K562 (cell line): ENCODE results near the gene MTO1. TPM values are rescaled to one million over a fixed set of nuclear protein-coding genes. Genes with fewer than 3 reads are reported as not detected.

Source experiments
- ATF1 ChIP-seq, 2 experiments: fragments of 450-650 bp in 1 of 2; IDR thresholded peaks; 2 replicates each; pipeline ENCODE4 v1.6.1; 2016; ENCODE audit warnings: missing compliant biosample characterization in 1 of 2, missing genetic modification characterization in 1 of 2
- BMI1 ChIP-seq: fragments of 150-350 bp; IDR thresholded peaks from 2 replicates; pipeline ENCODE4 v1.6.1; 2014; ENCODE audit warnings: low read length
- EGR1 ChIP-seq: fragments of 450-650 bp; conservative IDR thresholded peaks from 2 replicates; pipeline ENCODE4 v1.6.1; 2017; ENCODE audit warnings: mild to moderate bottlenecking
- ESRRB ChIP-seq: fragments of 250-450 bp; sonication (Bioruptor Pico); IDR thresholded peaks from 2 replicates; pipeline ENCODE4 v1.5.0; 2020; ENCODE audit warnings: mild to moderate bottlenecking, moderate library complexity, borderline replicate concordance
- FIP1L1 ChIP-seq: fragments of 200-400 bp; formaldehyde crosslinking; IDR thresholded peaks from 2 replicates; pipeline ENCODE4 v1.6.1; 2018; ENCODE audit warnings: mild to moderate bottlenecking, low read depth, low read length; ENCODE audit not compliant: poor library complexity, severe bottlenecking
- GTF2A2 ChIP-seq: IDR thresholded peaks from 2 replicates; pipeline ENCODE4 v1.6.1; 2016; ENCODE audit warnings: mild to moderate bottlenecking, missing genetic modification characterization, missing compliant biosample characterization
- HMG20B ChIP-seq: fragments of 250-450 bp; sonication (Bioruptor Pico); IDR thresholded peaks from 2 replicates; pipeline ENCODE4 v1.5.0; 2021; ENCODE audit warnings: mild to moderate bottlenecking
- PCBP2 ChIP-seq: fragments of 200-400 bp; formaldehyde crosslinking; IDR thresholded peaks from 2 replicates; pipeline ENCODE4 v1.6.1; 2018; ENCODE audit warnings: low read length, low read depth, mild to moderate bottlenecking, moderate library complexity; ENCODE audit not compliant: poor library complexity, severe bottlenecking
- POLR2AphosphoS5 ChIP-seq: IDR thresholded peaks from 2 replicates; pipeline ENCODE4 v1.6.1; 2011; ENCODE audit warnings: mild to moderate bottlenecking, low read depth, low read length, moderate library complexity; ENCODE audit not compliant: control insufficient read depth, insufficient read depth
- PTBP1 ChIP-seq: fragments of 200-400 bp; formaldehyde crosslinking; IDR thresholded peaks from 2 replicates; pipeline ENCODE4 v1.6.1; 2017; ENCODE audit warnings: low read depth, low read length
- RAD51 ChIP-seq: fragments of 450-650 bp; IDR thresholded peaks from 2 replicates; pipeline ENCODE4 v1.7.1; 2016; ENCODE audit warnings: low read depth, mild to moderate bottlenecking, borderline replicate concordance
- RBM25 ChIP-seq: fragments of 200-400 bp; formaldehyde crosslinking; IDR thresholded peaks from 2 replicates; pipeline ENCODE4 v1.6.1; 2018; ENCODE audit warnings: low read length, low read depth, moderate library complexity; ENCODE audit not compliant: severe bottlenecking
- TEAD1 ChIP-seq, 2 experiments: fragments of 450-650 bp in 1 of 2; sonication (generic) in 1 of 2; formaldehyde crosslinking; IDR thresholded peaks; 2 replicates each; pipeline versions ENCODE4 v1.4.0 to v1.8.0; 2020 to 2022; ENCODE audit warnings: mild to moderate bottlenecking in 2 of 2, missing genetic modification reagents in 1 of 2
- ZEB2 ChIP-seq: fragments of 450-650 bp; IDR thresholded peaks from 2 replicates; pipeline ENCODE4 v1.6.1; 2016
- ZFX ChIP-seq: sonication (generic); formaldehyde crosslinking; IDR thresholded peaks from 2 replicates; pipeline ENCODE4 v1.8.0; 2022; ENCODE audit warnings: mild to moderate bottlenecking, missing genetic modification reagents, moderate library complexity
- ZNF282 ChIP-seq: sonication (generic); formaldehyde crosslinking; IDR thresholded peaks from 2 replicates; pipeline ENCODE4 v1.8.1; 2023; ENCODE audit warnings: missing genetic modification reagents
- ZNF589 ChIP-seq: fragments of 200-800 bp; sonication (Bioruptor generic); IDR thresholded peaks from 2 replicates; pipeline ENCODE4 v1.6.1; 2016; ENCODE audit warnings: low read depth, missing genetic modification characterization, missing compliant biosample characterization
- ZNF778 ChIP-seq: fragments of 450-650 bp; formaldehyde crosslinking; IDR thresholded peaks from 2 replicates; pipeline ENCODE4 v1.4.0; 2020; ENCODE audit warnings: mild to moderate bottlenecking, moderate library complexity
- polyA plus RNA-seq, 8 experiments: library from polyadenylated mRNA; depleted of rRNA in 4 of 8; stranded (reverse) in 5 of 8; unstranded in 3 of 8; fragments of >200 nt; fragmentation: Nextera tagmentation in 2 of 8; fragmentation: Illumina TruSeq in 1 of 8; extraction: Ambion mirVana in 2 of 8; extraction: Trizol in 1 of 8; gene quantifications; 2 replicates each; pipeline versions ENCODE4 v1.2.1 to v1.2.3, GENCODE V29; 2011 to 2014; ENCODE audit warnings: inconsistent platforms in 1 of 8, missing spikeins in 1 of 8
- total RNA-seq, 7 experiments: library from RNA; depleted of rRNA in 6 of 7; stranded (reverse); fragments of >200 nt in 6 of 7; fragmentation: Illumina TruSeq in 2 of 7; extraction: Trizol in 2 of 7; gene quantifications; 2 replicates each; pipeline versions ENCODE4 v1.2.1 to v1.2.3, GENCODE V29; 2011 to 2021; ENCODE audit warnings: low replicate concordance in 1 of 7
- TF ChIP-seq, protein P1 (sequence below): fragments of 250-450 bp; sonication (Bioruptor Pico); IDR thresholded peaks from 2 replicates; pipeline ENCODE4 v1.8.0; 2021; ENCODE audit warnings: moderate library complexity, mild to moderate bottlenecking, inconsistent platforms
- TF ChIP-seq, protein P2 (sequence below), 2 experiments: fragments of 250-450 bp in 1 of 2; fragments of 450-650 bp in 1 of 2; sonication (Bioruptor Pico) in 1 of 2; IDR thresholded peaks; 2 replicates each; pipeline versions ENCODE4 v1.6.1 to v1.8.0; 2016 to 2021; ENCODE audit warnings: mild to moderate bottlenecking in 2 of 2, moderate library complexity in 2 of 2, missing compliant biosample characterization in 1 of 2, missing genetic modification characterization in 1 of 2
- TF ChIP-seq, protein P3 (sequence below): sonication (generic); formaldehyde crosslinking; IDR thresholded peaks from 2 replicates; pipeline ENCODE4 v1.8.1; 2023; ENCODE audit warnings: mild to moderate bottlenecking, missing genetic modification reagents, moderate library complexity
- TF ChIP-seq, protein P4 (sequence below), 2 experiments: IDR thresholded peaks; 2 replicates each; pipeline ENCODE4 v1.6.1; 2011; ENCODE audit warnings: borderline replicate concordance in 1 of 2, control low read depth in 1 of 2, low read depth in 1 of 2, low read length in 1 of 2, mild to moderate bottlenecking in 1 of 2, mixed read lengths in 1 of 2, moderate library complexity in 1 of 2; ENCODE audit not compliant: insufficient read depth in 1 of 2, insufficient read length in 1 of 2, poor library complexity in 1 of 2, severe bottlenecking in 1 of 2; ENCODE audit errors: extremely low read depth in 1 of 2

MTO1 gene
- total and polyA plus RNA-seq, 9 of the 15 experiments (the other 6 are each of a cell fraction or from before 2014, with no cell fraction given), result 33.4 to 62.3 (median 50.6) TPM

DNA sequence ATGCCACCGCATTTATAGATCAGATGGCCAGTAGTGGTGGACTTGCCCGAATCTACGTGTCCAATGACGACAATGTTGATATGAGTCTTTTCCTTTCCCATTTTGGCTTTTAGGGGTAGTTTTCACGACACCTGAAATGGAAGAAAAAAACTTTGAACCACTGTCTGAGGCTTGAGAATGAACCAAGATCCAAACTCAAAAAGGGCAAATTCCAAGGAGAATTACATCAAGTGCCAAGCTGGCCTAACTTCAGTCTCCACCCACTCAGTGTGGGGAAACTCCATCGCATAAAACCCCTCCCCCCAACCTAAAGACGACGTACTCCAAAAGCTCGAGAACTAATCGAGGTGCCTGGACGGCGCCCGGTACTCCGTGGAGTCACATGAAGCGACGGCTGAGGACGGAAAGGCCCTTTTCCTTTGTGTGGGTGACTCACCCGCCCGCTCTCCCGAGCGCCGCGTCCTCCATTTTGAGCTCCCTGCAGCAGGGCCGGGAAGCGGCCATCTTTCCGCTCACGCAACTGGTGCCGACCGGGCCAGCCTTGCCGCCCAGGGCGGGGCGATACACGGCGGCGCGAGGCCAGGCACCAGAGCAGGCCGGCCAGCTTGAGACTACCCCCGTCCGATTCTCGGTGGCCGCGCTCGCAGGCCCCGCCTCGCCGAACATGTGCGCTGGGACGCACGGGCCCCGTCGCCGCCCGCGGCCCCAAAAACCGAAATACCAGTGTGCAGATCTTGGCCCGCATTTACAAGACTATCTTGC lies 58.6 kb downstream of the MTO1 start (continued):
- no peak for TF ChIP-seq GTF2A2 (tag)
- TF ChIP-seq PTBP1, result no peak
- no peak for TF ChIP-seq ZEB2
- peak in 1 of 2 experiments; percentile 59; a peak in 2 of 4 replicates for TF ChIP-seq TEAD1 (CRISPR knock-in tag; IDR thresholded peaks at IDR 0.05)
- TF ChIP-seq, protein P1, sequence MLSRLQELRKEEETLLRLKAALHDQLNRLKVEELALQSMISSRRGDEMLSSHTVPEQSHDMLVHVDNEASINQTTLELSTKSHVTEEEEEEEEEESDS (CRISPR knock-in tag), result no peak
- TF ChIP-seq, protein P2, sequence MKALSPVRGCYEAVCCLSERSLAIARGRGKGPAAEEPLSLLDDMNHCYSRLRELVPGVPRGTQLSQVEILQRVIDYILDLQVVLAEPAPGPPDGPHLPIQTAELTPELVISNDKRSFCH (CRISPR knock-in tag; IDR thresholded peaks at IDR 0.05), result no peak
- TF ChIP-seq, protein P2 (tag; IDR thresholded peaks at IDR 0.05), result no peak
- no peak for TF ChIP-seq ZNF778 (CRISPR knock-in tag)
- no peak for TF ChIP-seq BMI1
- no peak for TF ChIP-seq ATF1 (CRISPR knock-in tag; IDR thresholded peaks at IDR 0.05)
- TF ChIP-seq ATF1 (tag; IDR thresholded peaks at IDR 0.05), result no peak
- TF ChIP-seq FIP1L1, result peak; percentile 100
- TF ChIP-seq ZNF282 (CRISPR knock-in tag), result no peak
- no peak for TF ChIP-seq RAD51
- TF ChIP-seq ZNF589 (CRISPR knock-in tag), result peak; percentile 35; the same call in 1 of the 2 replicates
- TF ChIP-seq, protein P3, sequence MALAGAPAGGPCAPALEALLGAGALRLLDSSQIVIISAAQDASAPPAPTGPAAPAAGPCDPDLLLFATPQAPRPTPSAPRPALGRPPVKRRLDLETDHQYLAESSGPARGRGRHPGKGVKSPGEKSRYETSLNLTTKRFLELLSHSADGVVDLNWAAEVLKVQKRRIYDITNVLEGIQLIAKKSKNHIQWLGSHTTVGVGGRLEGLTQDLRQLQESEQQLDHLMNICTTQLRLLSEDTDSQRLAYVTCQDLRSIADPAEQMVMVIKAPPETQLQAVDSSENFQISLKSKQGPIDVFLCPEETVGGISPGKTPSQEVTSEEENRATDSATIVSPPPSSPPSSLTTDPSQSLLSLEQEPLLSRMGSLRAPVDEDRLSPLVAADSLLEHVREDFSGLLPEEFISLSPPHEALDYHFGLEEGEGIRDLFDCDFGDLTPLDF (CRISPR knock-in tag), result peak; percentile 95
- no peak for TF ChIP-seq HMG20B (CRISPR knock-in tag)
- peak; percentile 85; the same call in 1 of the 2 replicates for TF ChIP-seq POLR2AphosphoS5
- TF ChIP-seq PCBP2, result peak; percentile 98
- TF ChIP-seq EGR1, result peak; percentile 79
- TF ChIP-seq RBM25, result no peak
- TF ChIP-seq ESRRB (CRISPR knock-in tag), result no peak
- TF ChIP-seq, protein P4, sequence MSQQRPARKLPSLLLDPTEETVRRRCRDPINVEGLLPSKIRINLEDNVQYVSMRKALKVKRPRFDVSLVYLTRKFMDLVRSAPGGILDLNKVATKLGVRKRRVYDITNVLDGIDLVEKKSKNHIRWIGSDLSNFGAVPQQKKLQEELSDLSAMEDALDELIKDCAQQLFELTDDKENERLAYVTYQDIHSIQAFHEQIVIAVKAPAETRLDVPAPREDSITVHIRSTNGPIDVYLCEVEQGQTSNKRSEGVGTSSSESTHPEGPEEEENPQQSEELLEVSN (IDR thresholded peaks at IDR 0.05; ENCODE audit: borderline replicate concordance in 1 of 2, extremely low read depth in 1 of 2, insufficient read depth in 1 of 2, insufficient read length in 1 of 2, low read depth in 1 of 2, low read length in 1 of 2, poor library complexity in 1 of 2, severe bottlenecking in 1 of 2), result peak in 1 of 2 experiments; percentile 42
- no peak for TF ChIP-seq ZFX (CRISPR knock-in tag)
